Left ventricle myocardium inferior (tissue), 1 donor: Measurements from ENCODE around the gene PLCXD1. TPM values are rescaled to one million over a fixed set of nuclear protein-coding genes. Genes with fewer than 3 reads are reported as not detected.
"Not testable (repeated sequence)": the region's sequence is repeated elsewhere in the genome, so short reads cannot be mapped to it uniquely, and the experiment has no call there.

Experiments used
- DNase-seq: peaks from one replicate; pipeline ENCODE4 v3.0.0-alpha.2; 2020
- H3K27ac ChIP-seq: fragments of 200-600 bp; replicated peaks from 2 replicates; pipeline ENCODE4 v1.8.0; 2021
- H3K27me3 ChIP-seq: fragments of 200-600 bp; 2 replicates; pipeline ENCODE4 v1.8.0; 2021; ENCODE audit warnings: low read depth
- H3K36me3 ChIP-seq: fragments of 200-600 bp; 2 replicates; pipeline ENCODE4 v1.8.0; 2021
- H3K4me1 ChIP-seq: fragments of 200-600 bp; 2 replicates; pipeline ENCODE4 v1.8.0; 2021
- H3K4me3 ChIP-seq: fragments of 200-600 bp; 2 replicates; pipeline ENCODE4 v1.8.0; 2021; ENCODE audit warnings: mild to moderate bottlenecking, moderate library complexity
- H3K9me3 ChIP-seq: fragments of 200-600 bp; replicated peaks from 2 replicates; pipeline ENCODE4 v1.8.0; 2021
- intact Hi-C: fragments of 100-400 bp; cut with micrococcal nuclease; formaldehyde crosslinking; loops from one replicate; pipeline ENCODE4 v1.11.0; 2022
- total RNA-seq: library from RNA; stranded (reverse); fragmentation: NEBNext Ultra II Directional; extraction: Animal tissue kit (Norgen Biotek cat#: 25700); gene quantifications from one replicate; pipeline ENCODE4 v1.2.1, GENCODE V29; 2021
- TF ChIP-seq, protein P1 (sequence below): fragments of 200-600 bp; IDR thresholded peaks from 2 replicates; pipeline ENCODE4 v1.8.0; 2021; ENCODE audit warnings: antibody characterized with exemption, mild to moderate bottlenecking, borderline replicate concordance
- donor health status: DM: no; HTN: yes; CAD: no; lungs with severe emphysema.

PLCXD1 gene
- total RNA-seq, 1 donor from 2014 or later = 4.0 TPM

DNA sequence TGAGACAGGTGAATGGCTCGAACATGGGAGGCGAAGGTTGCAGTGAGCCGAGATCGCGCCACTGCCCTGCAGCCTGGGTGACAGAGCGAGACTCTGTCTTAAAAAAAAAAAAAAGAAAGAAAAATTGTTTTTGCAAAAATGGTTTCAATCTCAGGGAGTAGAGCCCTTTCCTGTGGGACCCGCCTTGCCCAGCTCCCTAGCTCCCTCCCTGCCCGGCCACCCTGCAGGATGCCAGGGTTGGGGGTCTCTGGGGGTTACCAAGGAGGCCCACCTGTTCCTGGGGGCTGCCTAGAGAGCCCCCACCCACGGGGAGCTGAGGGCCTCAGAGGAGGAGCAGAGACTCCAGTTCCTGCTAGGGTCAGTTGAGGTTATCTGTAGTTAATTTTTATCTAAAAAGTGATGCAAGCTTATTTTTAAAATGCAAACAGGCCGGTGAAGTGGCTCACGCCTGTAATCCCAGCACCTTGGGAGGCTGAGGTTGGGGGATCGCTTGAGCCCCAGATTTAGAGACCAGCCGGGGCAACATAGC lies 18.7 kb upstream of the PLCXD1 start:
- DNase-seq = no peak
- TF ChIP-seq, protein P1, sequence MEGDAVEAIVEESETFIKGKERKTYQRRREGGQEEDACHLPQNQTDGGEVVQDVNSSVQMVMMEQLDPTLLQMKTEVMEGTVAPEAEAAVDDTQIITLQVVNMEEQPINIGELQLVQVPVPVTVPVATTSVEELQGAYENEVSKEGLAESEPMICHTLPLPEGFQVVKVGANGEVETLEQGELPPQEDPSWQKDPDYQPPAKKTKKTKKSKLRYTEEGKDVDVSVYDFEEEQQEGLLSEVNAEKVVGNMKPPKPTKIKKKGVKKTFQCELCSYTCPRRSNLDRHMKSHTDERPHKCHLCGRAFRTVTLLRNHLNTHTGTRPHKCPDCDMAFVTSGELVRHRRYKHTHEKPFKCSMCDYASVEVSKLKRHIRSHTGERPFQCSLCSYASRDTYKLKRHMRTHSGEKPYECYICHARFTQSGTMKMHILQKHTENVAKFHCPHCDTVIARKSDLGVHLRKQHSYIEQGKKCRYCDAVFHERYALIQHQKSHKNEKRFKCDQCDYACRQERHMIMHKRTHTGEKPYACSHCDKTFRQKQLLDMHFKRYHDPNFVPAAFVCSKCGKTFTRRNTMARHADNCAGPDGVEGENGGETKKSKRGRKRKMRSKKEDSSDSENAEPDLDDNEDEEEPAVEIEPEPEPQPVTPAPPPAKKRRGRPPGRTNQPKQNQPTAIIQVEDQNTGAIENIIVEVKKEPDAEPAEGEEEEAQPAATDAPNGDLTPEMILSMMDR = no peak
- H3K4me3 ChIP-seq = no peak overlapping the region
- peaks cover 12% of the 10 kb centered on the region for H3K27me3 ChIP-seq
- no peaks in the 10 kb centered on the region for H3K36me3 ChIP-seq
- H3K4me1 ChIP-seq = peaks cover 15% of the 10 kb centered on the region
- intact Hi-C loops = no loop called here
- no peak overlapping the region for H3K27ac ChIP-seq
- H3K9me3 ChIP-seq = no peaks in the 10 kb centered on the region

- intact Hi-C loops, H3K36me3 ChIP-seq, H3K9me3 ChIP-seq, H3K27me3 ChIP-seq, H3K27ac ChIP-seq, H3K4me3 ChIP-seq: not testable (repeated sequence)
- DNase-seq = peak; percentile 9
- H3K4me1 ChIP-seq = peaks cover 15% of the 10 kb centered on the region
Observed at GRCh38 chrX:264006-264405, 17.2 kb upstream of the PLCXD1 start.

DNA sequence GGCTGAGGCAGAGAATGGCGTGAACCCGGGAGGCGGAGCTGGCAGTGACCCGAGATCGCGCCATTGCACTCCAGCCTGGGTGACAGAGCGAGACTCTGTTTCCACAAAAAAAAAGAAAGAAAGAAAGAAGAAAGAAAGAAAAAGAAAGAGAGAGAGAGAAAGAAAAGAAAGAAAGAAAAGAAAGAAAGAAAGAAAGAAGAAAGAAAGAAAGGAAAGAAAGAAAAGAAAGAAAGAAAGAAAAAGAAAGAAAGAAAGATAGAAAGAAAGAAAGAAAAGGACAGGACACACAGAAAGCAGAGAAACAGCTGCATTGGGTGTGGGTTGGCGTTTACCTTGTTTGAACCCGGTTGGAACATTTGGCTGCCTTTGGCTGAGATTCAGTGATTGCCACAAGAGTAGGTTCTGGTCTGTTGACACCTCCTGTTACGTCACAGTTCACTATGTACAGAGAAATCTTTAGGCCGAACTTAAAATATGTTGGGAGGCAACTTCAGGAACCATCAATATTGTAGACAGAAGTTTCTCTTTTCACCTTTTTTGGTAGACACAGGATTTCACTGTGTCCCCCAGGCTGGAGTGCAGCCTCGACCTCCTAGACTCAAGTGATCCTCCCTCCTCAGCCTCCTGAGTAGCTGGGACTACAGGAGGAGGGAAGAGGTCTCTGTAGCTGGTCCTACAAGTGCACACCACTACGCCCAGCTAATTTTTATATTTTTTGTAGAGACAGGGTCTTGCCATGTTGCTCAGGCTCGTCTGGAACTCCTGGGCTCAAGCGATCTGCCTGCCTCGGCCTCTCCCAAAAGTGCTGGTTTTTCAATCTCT lies 16.3 kb upstream of the PLCXD1 start:
- no peak for DNase-seq

DNA sequence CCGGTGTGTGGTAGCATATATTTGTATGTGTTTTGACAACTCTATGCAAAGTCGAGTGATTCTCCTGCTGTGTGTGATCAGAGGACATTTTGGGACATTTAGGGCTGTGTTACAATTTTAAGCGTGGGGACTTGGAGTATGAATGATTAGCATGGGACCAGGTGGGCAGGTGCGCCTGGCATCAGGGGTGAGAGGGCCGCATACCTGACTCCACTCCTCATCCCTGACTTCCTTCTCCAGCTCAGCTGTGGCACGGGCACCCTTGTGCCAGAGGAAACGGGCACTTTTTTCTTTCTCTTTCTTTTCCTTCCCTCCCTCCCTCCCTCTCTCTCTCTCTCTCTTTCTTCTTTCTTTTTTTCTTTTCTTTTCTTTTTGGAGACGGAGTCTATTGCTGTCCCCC lies 15.7 kb upstream of the PLCXD1 start:
- intact Hi-C loops = no loop called here
- no peaks in the 10 kb centered on the region for H3K9me3 ChIP-seq
- no peaks in the 10 kb centered on the region for H3K36me3 ChIP-seq
- H3K27me3 ChIP-seq = no peaks in the 10 kb centered on the region
- peaks cover 15% of the 10 kb centered on the region for H3K4me1 ChIP-seq
- no peak overlapping the region for H3K4me3 ChIP-seq
- no peak overlapping the region for H3K27ac ChIP-seq
- DNase-seq = no peak
- TF ChIP-seq, protein P1 = no peak

More for the DNA sequence above, 16.3 kb upstream of the PLCXD1 start:
- Histone ChIP-seq H3K9me3 (no peaks in the 10 kb centered on the region), H3K4me1 (peaks cover 15% of the 10 kb centered on the region), H3K27me3 (no peaks in the 10 kb centered on the region), H3K4me3 (no peak overlapping the region), H3K27ac (no peak overlapping the region), H3K36me3 (no peaks in the 10 kb centered on the region)
- TF ChIP-seq, protein P1 = no peak
- intact Hi-C loops = no loop called here

GRCh38 chrX:267771-268261 lies 13.4 kb upstream of the PLCXD1 start:
- TF ChIP-seq, protein P1 = no peak

DNA sequence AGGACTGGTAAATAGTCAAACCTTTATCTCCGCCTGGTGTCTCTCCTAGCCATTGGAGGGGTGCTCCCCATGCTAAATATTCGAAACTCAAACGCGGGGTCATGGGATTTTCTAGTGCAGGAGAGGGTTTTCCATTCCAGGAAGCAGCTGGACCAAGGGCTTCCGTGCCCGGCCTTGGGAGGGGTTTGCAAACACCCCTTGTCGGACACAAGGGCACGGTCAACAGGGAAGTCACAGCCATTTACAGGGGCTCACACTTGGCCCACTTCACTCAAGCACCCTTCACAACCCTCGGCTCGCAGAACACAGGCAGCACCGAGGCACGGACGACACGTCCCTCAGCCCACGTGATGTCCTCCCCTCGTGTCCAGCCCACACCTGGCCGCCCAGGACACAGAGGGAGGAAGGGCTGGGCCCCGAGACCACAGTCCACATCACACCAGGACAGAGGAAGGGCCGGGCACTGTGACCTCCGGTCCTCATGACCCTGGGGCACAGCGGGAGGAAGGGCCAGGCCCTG lies 10.3 kb upstream of the PLCXD1 start:
- Histone ChIP-seq H3K4me1 (peaks cover 8% of the 10 kb centered on the region), H3K9me3 (no peaks in the 10 kb centered on the region), H3K36me3 (no peaks in the 10 kb centered on the region), H3K27me3 (no peaks in the 10 kb centered on the region), H3K4me3 (no peak overlapping the region), H3K27ac (no peak overlapping the region)
- TF ChIP-seq, protein P1 = no peak
- peak; percentile 10 for DNase-seq
- intact Hi-C loops = no loop called here

More at GRCh38 chrX:267771-268261, 13.4 kb upstream of the PLCXD1 start:
- DNase-seq = peak; percentile 10
- Histone ChIP-seq H3K4me3 (no peak overlapping the region), H3K4me1 (peaks cover under 1% of the 10 kb centered on the region), H3K36me3 (no peaks in the 10 kb centered on the region), H3K9me3 (no peaks in the 10 kb centered on the region), H3K27me3 (no peaks in the 10 kb centered on the region), H3K27ac (no peak overlapping the region)
- intact Hi-C loops = no loop called here
